Epithelial cell of alveolus of lung (primary cell): ENCODE results near the gene PCYT1A. TPM values are rescaled to one million over a fixed set of nuclear protein-coding genes. Genes with fewer than 3 reads are reported as not detected.

Source experiments
- total RNA-seq: library from RNA; depleted of rRNA; stranded (reverse); fragments of >200 nt; gene quantifications from 2 replicates; pipeline ENCODE4 v1.2.1, GENCODE V29; 2015

Gene PCYT1A
- total RNA-seq = 47.3 and 51.1 TPM in 2 replicates

GRCh38 chr3:196287440-196288140 lies at the start of gene PCYT1A:
PCYT1A (minus strand) TSS chr3:196287726; CDS start chr3:196270531, 17,195 bp downstream.

GRCh38 chr3:196317687-196318467 lies 30.4 kb upstream of the PCYT1A start, which contains the start of gene DYNLT2B:
DYNLT2B (minus strand) TSS chr3:196318240; CDS start chr3:196318152, 88 bp downstream.

GRCh38 chr3:196216089-196216564 lies 71.4 kb downstream of the PCYT1A start, which contains the start of gene SLC51A:
SLC51A (plus strand) TSS chr3:196216534; CDS start chr3:196216713, 179 bp downstream.

GRCh38 chr3:196210673-196211556 lies 76.6 kb downstream of the PCYT1A start, which contains the start of gene ZDHHC19:
ZDHHC19 (minus strand) TSS chr3:196211400; CDS start chr3:196211315, 85 bp downstream.

Other genes starting within 250 kb of the PCYT1A start
- gene TFRC, start 205.6 kb downstream of the PCYT1A start, total RNA-seq = 40.2 and 153 TPM in 2 replicates
- not detected in 2 replicates for gene ZDHHC19, start 76.3 kb downstream of the PCYT1A start, total RNA-seq
- not detected in 2 replicates for gene SLC51A, start 71.2 kb downstream of the PCYT1A start, total RNA-seq
- 14.5 and 16.7 TPM in 2 replicates for gene DYNLT2B, start 30.5 kb upstream of the PCYT1A start, total RNA-seq
- gene TM4SF19, start 50.7 kb upstream of the PCYT1A start, total RNA-seq = not detected in 2 replicates
- gene UBXN7, start 144.7 kb upstream of the PCYT1A start, total RNA-seq = 8.3 and 29.9 TPM in 2 replicates
- 11.8 and 12.4 TPM in 2 replicates for gene RNF168, start 216.0 kb upstream of the PCYT1A start, total RNA-seq
- gene SMCO1, start 227.6 kb upstream of the PCYT1A start, total RNA-seq = not detected in 2 replicates